ENCODE measurements around the gene NAB2. TPM values are rescaled to one million over a fixed set of nuclear protein-coding genes. Genes with fewer than 3 reads are reported as not detected.

Gene NAB2
- polyA plus RNA-seq, 1 donor (not counting 4 experiments of a cell fraction or from before 2014, with no cell fraction given), result 22.0 TPM

GRCh38 chr12:57044468-57044867, 44.4 kb upstream of the NAB2 start:
- Histone ChIP-seq H3K27ac (ENCODE audit: control insufficient read depth, insufficient read depth, low read length) (no peak overlapping the region), H3K27me3 (ENCODE audit: control insufficient read depth, extremely low read depth, insufficient read depth, low read length) (peaks cover 24% of the 10 kb centered on the region), H3K9ac (ENCODE audit: control insufficient read depth, extremely low read depth, insufficient read depth, low read length) (no peak overlapping the region), H3K36me3 (ENCODE audit: control insufficient read depth in 2 of 2, extremely low read depth in 1 of 2, insufficient read depth in 2 of 2, low read length in 2 of 2) (no peaks in the 10 kb centered on the region), H3K4me2 (ENCODE audit: control insufficient read depth, extremely low read depth, insufficient read depth, low read depth, low read length) (no peak overlapping the region), H3K79me2 (ENCODE audit: control insufficient read depth, insufficient read depth, low read length) (no peaks in the 10 kb centered on the region), H3K4me3 (ENCODE audit: control insufficient read depth in 2 of 3, extremely low read depth in 1 of 3, insufficient read depth in 2 of 3, low read depth in 1 of 3, low read length in 3 of 3) (no peak overlapping the region), H3K9me1 (ENCODE audit: control insufficient read depth, extremely low read depth, insufficient read depth, low read length) (no peaks in the 10 kb centered on the region), H2AFZ (ENCODE audit: control insufficient read depth, low read length) (no peak overlapping the region), H3K4me1 (ENCODE audit: control insufficient read depth, extremely low read depth, insufficient read depth, low read length) (no peaks in the 10 kb centered on the region), H4K20me1 (ENCODE audit: control insufficient read depth, extremely low read depth, insufficient read depth, low read length) (no peaks in the 10 kb centered on the region), H3K9me3 (ENCODE audit: control insufficient read depth, low read depth, low read length) (no peaks in the 10 kb centered on the region)
- DNase-seq (ENCODE audit: low read depth, low spot score) (no peak), FAIRE-seq (no peak)
- no peak for TF ChIP-seq EZH2 (IDR thresholded peaks at IDR 0.05; ENCODE audit: low read length)
- dilution Hi-C loops (cut with MboI; ENCODE audit: extremely low pct_ligation_motif_present, low sequenced_read_pairs), result no loop called here

- no peak overlapping the region for H3K4me3 ChIP-seq (ENCODE audit: control insufficient read depth in 2 of 3, extremely low read depth in 1 of 3, insufficient read depth in 2 of 3, low read depth in 1 of 3, low read length in 3 of 3)
- DNase-seq (ENCODE audit: low read depth, low spot score) (no peak), FAIRE-seq (no peak)
- TF ChIP-seq EZH2 (IDR thresholded peaks at IDR 0.05; ENCODE audit: low read length) (no peak), CTCF (optimal IDR thresholded peaks at IDR 0.05 in 1 of 3, IDR thresholded peaks at IDR 0.05 in 1 of 3, conservative IDR thresholded peaks at IDR 0.05 in 1 of 3; ENCODE audit: extremely low read depth in 1 of 3, insufficient read depth in 2 of 3, low read length in 3 of 3) (no peak)
- no peak overlapping the region for H3K4me2 ChIP-seq (ENCODE audit: control insufficient read depth, extremely low read depth, insufficient read depth, low read depth, low read length)
- H3K27ac ChIP-seq (ENCODE audit: control insufficient read depth, insufficient read depth, low read length), result no peak overlapping the region
- H2AFZ ChIP-seq (ENCODE audit: control insufficient read depth, low read length), result no peak overlapping the region
- H3K9ac ChIP-seq (ENCODE audit: control insufficient read depth, extremely low read depth, insufficient read depth, low read length), result no peak overlapping the region
- peaks cover 26% of the 10 kb centered on the region for H3K27me3 ChIP-seq (ENCODE audit: control insufficient read depth, extremely low read depth, insufficient read depth, low read length)
- no peaks in the 10 kb centered on the region for H3K9me1 ChIP-seq (ENCODE audit: control insufficient read depth, extremely low read depth, insufficient read depth, low read length)
- H3K79me2 ChIP-seq (ENCODE audit: control insufficient read depth, insufficient read depth, low read length), result no peaks in the 10 kb centered on the region
- H3K9me3 ChIP-seq (ENCODE audit: control insufficient read depth, low read depth, low read length), result no peaks in the 10 kb centered on the region
- H3K4me1 ChIP-seq (ENCODE audit: control insufficient read depth, extremely low read depth, insufficient read depth, low read length), result no peaks in the 10 kb centered on the region
- no peaks in the 10 kb centered on the region for H4K20me1 ChIP-seq (ENCODE audit: control insufficient read depth, extremely low read depth, insufficient read depth, low read length)
- H3K36me3 ChIP-seq (ENCODE audit: control insufficient read depth in 2 of 2, extremely low read depth in 1 of 2, insufficient read depth in 2 of 2, low read length in 2 of 2), result no peaks in the 10 kb centered on the region
- dilution Hi-C loops (cut with MboI; ENCODE audit: extremely low pct_ligation_motif_present, low sequenced_read_pairs), result no loop called here
Measured at GRCh38 chr12:57044889-57045288, 44.0 kb upstream of the NAB2 start.

GRCh38 chr12:57046086-57046791, 42.7 kb upstream of the NAB2 start:
- Histone ChIP-seq H3K4me1 (ENCODE audit: control insufficient read depth, extremely low read depth, insufficient read depth, low read length) (no peaks in the 10 kb centered on the region), H4K20me1 (ENCODE audit: control insufficient read depth, extremely low read depth, insufficient read depth, low read length) (no peaks in the 10 kb centered on the region), H3K4me2 (ENCODE audit: control insufficient read depth, extremely low read depth, insufficient read depth, low read depth, low read length) (no peak overlapping the region), H2AFZ (ENCODE audit: control insufficient read depth, low read length) (no peak overlapping the region), H3K9ac (ENCODE audit: control insufficient read depth, extremely low read depth, insufficient read depth, low read length) (no peak overlapping the region), H3K27ac (ENCODE audit: control insufficient read depth, insufficient read depth, low read length) (no peak overlapping the region), H3K36me3 (ENCODE audit: control insufficient read depth in 2 of 2, extremely low read depth in 1 of 2, insufficient read depth in 2 of 2, low read length in 2 of 2) (no peaks in the 10 kb centered on the region), H3K27me3 (ENCODE audit: control insufficient read depth, extremely low read depth, insufficient read depth, low read length) (peaks cover 23% of the 10 kb centered on the region), H3K4me3 (ENCODE audit: control insufficient read depth in 2 of 3, extremely low read depth in 1 of 3, insufficient read depth in 2 of 3, low read depth in 1 of 3, low read length in 3 of 3) (no peak overlapping the region), H3K79me2 (ENCODE audit: control insufficient read depth, insufficient read depth, low read length) (no peaks in the 10 kb centered on the region), H3K9me1 (ENCODE audit: control insufficient read depth, extremely low read depth, insufficient read depth, low read length) (no peaks in the 10 kb centered on the region), H3K9me3 (ENCODE audit: control insufficient read depth, low read depth, low read length) (no peaks in the 10 kb centered on the region)
- no peak for FAIRE-seq
- DNase-seq (ENCODE audit: low read depth, low spot score), result no peak
- TF ChIP-seq CTCF (optimal IDR thresholded peaks at IDR 0.05 in 1 of 3, IDR thresholded peaks at IDR 0.05 in 1 of 3, conservative IDR thresholded peaks at IDR 0.05 in 1 of 3; ENCODE audit: extremely low read depth in 1 of 3, insufficient read depth in 2 of 3, low read length in 3 of 3), result no peak
- no peak for TF ChIP-seq EZH2 (IDR thresholded peaks at IDR 0.05; ENCODE audit: low read length)
- dilution Hi-C loops (cut with MboI; ENCODE audit: extremely low pct_ligation_motif_present, low sequenced_read_pairs), result no loop called here

All from keratinocyte (primary cell).